GM23338 (cell line): ENCODE results near the gene TCP10L.

Experiments
- CREB1 ChIP-seq: fragments of 250-450 bp; sonication (Bioruptor Pico); IDR thresholded peaks from 2 replicates; pipeline ENCODE4 v1.5.0; 2020; ENCODE audit warnings: low read depth, mild to moderate bottlenecking, moderate library complexity
- EZH2 ChIP-seq: fragments of 200-600 bp; sonication (generic); IDR thresholded peaks from one replicate; pipeline ENCODE4 v1.8.0; 2017; ENCODE audit warnings: antibody characterized with exemption, mild to moderate bottlenecking, low read depth; ENCODE audit not compliant: unreplicated experiment
- EZH2phosphoT487 ChIP-seq: fragments of 200-600 bp; sonication (generic); IDR thresholded peaks from one replicate; pipeline ENCODE4 v1.8.1; 2018; ENCODE audit warnings: antibody characterized with exemption; ENCODE audit not compliant: unreplicated experiment
- JUNB ChIP-seq: IDR thresholded peaks from one replicate; pipeline ENCODE4 v1.6.1; 2016; ENCODE audit warnings: antibody characterized with exemption; ENCODE audit not compliant: unreplicated experiment
- NANOG ChIP-seq: IDR thresholded peaks from 2 replicates; pipeline ENCODE4 v1.6.1; 2016; ENCODE audit warnings: antibody characterized with exemption, borderline replicate concordance
- POLR2AphosphoS5 ChIP-seq: IDR thresholded peaks from 2 replicates; pipeline ENCODE4 v1.6.1; 2016; ENCODE audit warnings: antibody characterized with exemption, low read depth
- STAT1 ChIP-seq: IDR thresholded peaks from one replicate; pipeline ENCODE4 v1.6.1; 2016; ENCODE audit warnings: antibody characterized with exemption; ENCODE audit not compliant: unreplicated experiment
- ZNF114 ChIP-seq: fragments of 250-450 bp; sonication (Bioruptor Pico); IDR thresholded peaks from 2 replicates; pipeline ENCODE4 v1.5.0; 2020; ENCODE audit warnings: mild to moderate bottlenecking, moderate library complexity
- ZNF331 ChIP-seq: fragments of 250-450 bp; sonication (Bioruptor Pico); IDR thresholded peaks from 2 replicates; pipeline ENCODE4 v1.5.0; 2020; ENCODE audit warnings: low read depth, mild to moderate bottlenecking, moderate library complexity
- ZNF462 ChIP-seq: fragments of 250-450 bp; sonication (Bioruptor Pico); IDR thresholded peaks from 2 replicates; pipeline ENCODE4 v1.5.0; 2020; ENCODE audit warnings: mild to moderate bottlenecking, moderate library complexity
- TF ChIP-seq, protein P1 (sequence below), 2 experiments: fragments of 200-600 bp in 1 of 2; sonication (generic) in 1 of 2; conservative IDR thresholded peaks; 2 replicates each; pipeline versions ENCODE4 v1.5.1 to v1.6.1; 2016 to 2017; ENCODE audit warnings: antibody characterized with exemption in 2 of 2, low read depth in 2 of 2, mild to moderate bottlenecking in 2 of 2, moderate library complexity in 1 of 2
- TF ChIP-seq, protein P2 (sequence below): IDR thresholded peaks from one replicate; pipeline ENCODE4 v1.6.1; 2018; ENCODE audit warnings: antibody characterized with exemption; ENCODE audit not compliant: unreplicated experiment
- TF ChIP-seq, protein P3 (sequence below): IDR thresholded peaks from 2 replicates; pipeline ENCODE4 v1.6.1; 2016; ENCODE audit warnings: antibody characterized with exemption

DNA sequence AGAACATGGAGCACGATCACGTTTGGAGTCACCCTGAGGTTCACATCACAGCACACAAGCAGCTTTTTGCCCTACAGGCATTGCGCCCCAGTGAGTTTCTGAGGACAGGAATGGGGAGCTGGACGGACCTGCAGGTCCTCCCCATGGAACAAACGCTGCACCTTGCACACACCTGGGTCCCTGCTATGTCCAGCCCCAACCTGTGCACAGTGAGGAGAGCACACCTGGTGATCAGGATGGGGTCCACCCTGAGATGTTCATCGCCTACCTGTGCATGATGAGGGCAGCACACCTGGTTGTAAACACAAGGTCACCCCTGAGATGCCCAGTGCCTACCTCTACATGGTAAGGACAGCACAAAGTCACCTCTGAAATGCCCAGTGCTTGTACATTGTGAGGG is 45.9 kb downstream of the TCP10L start:
- TF ChIP-seq, protein P1, sequence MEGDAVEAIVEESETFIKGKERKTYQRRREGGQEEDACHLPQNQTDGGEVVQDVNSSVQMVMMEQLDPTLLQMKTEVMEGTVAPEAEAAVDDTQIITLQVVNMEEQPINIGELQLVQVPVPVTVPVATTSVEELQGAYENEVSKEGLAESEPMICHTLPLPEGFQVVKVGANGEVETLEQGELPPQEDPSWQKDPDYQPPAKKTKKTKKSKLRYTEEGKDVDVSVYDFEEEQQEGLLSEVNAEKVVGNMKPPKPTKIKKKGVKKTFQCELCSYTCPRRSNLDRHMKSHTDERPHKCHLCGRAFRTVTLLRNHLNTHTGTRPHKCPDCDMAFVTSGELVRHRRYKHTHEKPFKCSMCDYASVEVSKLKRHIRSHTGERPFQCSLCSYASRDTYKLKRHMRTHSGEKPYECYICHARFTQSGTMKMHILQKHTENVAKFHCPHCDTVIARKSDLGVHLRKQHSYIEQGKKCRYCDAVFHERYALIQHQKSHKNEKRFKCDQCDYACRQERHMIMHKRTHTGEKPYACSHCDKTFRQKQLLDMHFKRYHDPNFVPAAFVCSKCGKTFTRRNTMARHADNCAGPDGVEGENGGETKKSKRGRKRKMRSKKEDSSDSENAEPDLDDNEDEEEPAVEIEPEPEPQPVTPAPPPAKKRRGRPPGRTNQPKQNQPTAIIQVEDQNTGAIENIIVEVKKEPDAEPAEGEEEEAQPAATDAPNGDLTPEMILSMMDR (conservative IDR thresholded peaks at IDR 0.05; ENCODE audit: low read depth in 2 of 2) = no peak
- no peak for TF ChIP-seq ZNF331 (CRISPR knock-in tag)
- no peak for TF ChIP-seq CREB1 (CRISPR knock-in tag)
- no peak for TF ChIP-seq POLR2AphosphoS5
- no peak for TF ChIP-seq EZH2
- TF ChIP-seq NANOG = no peak
- no peak for TF ChIP-seq EZH2phosphoT487
- TF ChIP-seq, protein P2, sequence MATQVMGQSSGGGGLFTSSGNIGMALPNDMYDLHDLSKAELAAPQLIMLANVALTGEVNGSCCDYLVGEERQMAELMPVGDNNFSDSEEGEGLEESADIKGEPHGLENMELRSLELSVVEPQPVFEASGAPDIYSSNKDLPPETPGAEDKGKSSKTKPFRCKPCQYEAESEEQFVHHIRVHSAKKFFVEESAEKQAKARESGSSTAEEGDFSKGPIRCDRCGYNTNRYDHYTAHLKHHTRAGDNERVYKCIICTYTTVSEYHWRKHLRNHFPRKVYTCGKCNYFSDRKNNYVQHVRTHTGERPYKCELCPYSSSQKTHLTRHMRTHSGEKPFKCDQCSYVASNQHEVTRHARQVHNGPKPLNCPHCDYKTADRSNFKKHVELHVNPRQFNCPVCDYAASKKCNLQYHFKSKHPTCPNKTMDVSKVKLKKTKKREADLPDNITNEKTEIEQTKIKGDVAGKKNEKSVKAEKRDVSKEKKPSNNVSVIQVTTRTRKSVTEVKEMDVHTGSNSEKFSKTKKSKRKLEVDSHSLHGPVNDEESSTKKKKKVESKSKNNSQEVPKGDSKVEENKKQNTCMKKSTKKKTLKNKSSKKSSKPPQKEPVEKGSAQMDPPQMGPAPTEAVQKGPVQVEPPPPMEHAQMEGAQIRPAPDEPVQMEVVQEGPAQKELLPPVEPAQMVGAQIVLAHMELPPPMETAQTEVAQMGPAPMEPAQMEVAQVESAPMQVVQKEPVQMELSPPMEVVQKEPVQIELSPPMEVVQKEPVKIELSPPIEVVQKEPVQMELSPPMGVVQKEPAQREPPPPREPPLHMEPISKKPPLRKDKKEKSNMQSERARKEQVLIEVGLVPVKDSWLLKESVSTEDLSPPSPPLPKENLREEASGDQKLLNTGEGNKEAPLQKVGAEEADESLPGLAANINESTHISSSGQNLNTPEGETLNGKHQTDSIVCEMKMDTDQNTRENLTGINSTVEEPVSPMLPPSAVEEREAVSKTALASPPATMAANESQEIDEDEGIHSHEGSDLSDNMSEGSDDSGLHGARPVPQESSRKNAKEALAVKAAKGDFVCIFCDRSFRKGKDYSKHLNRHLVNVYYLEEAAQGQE = no peak
- TF ChIP-seq STAT1 = no peak
- TF ChIP-seq JUNB = no peak
- no peak for TF ChIP-seq ZNF462
- TF ChIP-seq, protein P3, sequence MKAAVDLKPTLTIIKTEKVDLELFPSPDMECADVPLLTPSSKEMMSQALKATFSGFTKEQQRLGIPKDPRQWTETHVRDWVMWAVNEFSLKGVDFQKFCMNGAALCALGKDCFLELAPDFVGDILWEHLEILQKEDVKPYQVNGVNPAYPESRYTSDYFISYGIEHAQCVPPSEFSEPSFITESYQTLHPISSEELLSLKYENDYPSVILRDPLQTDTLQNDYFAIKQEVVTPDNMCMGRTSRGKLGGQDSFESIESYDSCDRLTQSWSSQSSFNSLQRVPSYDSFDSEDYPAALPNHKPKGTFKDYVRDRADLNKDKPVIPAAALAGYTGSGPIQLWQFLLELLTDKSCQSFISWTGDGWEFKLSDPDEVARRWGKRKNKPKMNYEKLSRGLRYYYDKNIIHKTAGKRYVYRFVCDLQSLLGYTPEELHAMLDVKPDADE = no peak
- TF ChIP-seq ZNF114 (CRISPR knock-in tag) = no peak
